ENCODE measurements around the gene ZIC2. TPM values are rescaled to one million over a fixed set of nuclear protein-coding genes. Genes with fewer than 3 reads are reported as not detected.

Gene ZIC2
- total RNA-seq, 4 donors from 2014 or later: not detected

GRCh38 chr13:99955747-99956472, 25.7 kb upstream of the ZIC2 start:
- H3K4me1 ChIP-seq: peaks cover 43% of the 10 kb centered on the region
- peak overlapping the region; percentile 33 for H3K4me3 ChIP-seq
- H3K27me3 ChIP-seq: peaks cover 94% of the 10 kb centered on the region
- peak in 1 of 2 donors; percentile 71 for DNase-seq (ENCODE audit: low spot score in 2 of 2)
- H3K27ac ChIP-seq: no peak overlapping the region
- 2% methylated on average over 26 of the region's 57 CpGs for WGBS
- no peaks in the 10 kb centered on the region for H3K9me3 ChIP-seq
- H3K36me3 ChIP-seq: no peaks in the 10 kb centered on the region
- TF ChIP-seq CTCF (IDR thresholded peaks at IDR 0.05) (no peak), POLR2A (IDR thresholded peaks at IDR 0.05) (no peak), EP300 (IDR thresholded peaks at IDR 0.05) (no peak)

- 3% methylated on average over 32 of the region's 68 CpGs for WGBS
- Histone ChIP-seq H3K4me1 (peaks cover 43% of the 10 kb centered on the region), H3K9me3 (no peaks in the 10 kb centered on the region), H3K4me3 (peak overlapping the region; percentile 33), H3K36me3 (no peaks in the 10 kb centered on the region), H3K27ac (no peak overlapping the region), H3K27me3 (peaks cover 94% of the 10 kb centered on the region)
- DNase-seq (ENCODE audit: low spot score in 2 of 2): peak in 1 of 2 donors; percentile 73
- no peak for TF ChIP-seq CTCF (IDR thresholded peaks at IDR 0.05)
- no peak for TF ChIP-seq POLR2A (IDR thresholded peaks at IDR 0.05)
- TF ChIP-seq EP300 (IDR thresholded peaks at IDR 0.05): no peak
Observed at GRCh38 chr13:99956473-99957349, 24.9 kb upstream of the ZIC2 start.

GRCh38 chr13:99958406-99959126, 23.0 kb upstream of the ZIC2 start:
- TF ChIP-seq CTCF (IDR thresholded peaks at IDR 0.05) (no peak), EP300 (IDR thresholded peaks at IDR 0.05) (no peak), POLR2AphosphoS5 (IDR thresholded peaks at IDR 0.05) (no peak), POLR2A (IDR thresholded peaks at IDR 0.05) (no peak)
- peaks cover 93% of the 10 kb centered on the region for H3K27me3 ChIP-seq
- 14% methylated on average over 35 of the region's 35 CpGs for WGBS

GRCh38 chr13:99959127-99959539, 22.5 kb upstream of the ZIC2 start:
- DNase-seq (ENCODE audit: low spot score in 2 of 2): no peak
- Histone ChIP-seq H3K36me3 (no peaks in the 10 kb centered on the region), H3K27ac (no peak overlapping the region), H3K27me3 (peaks cover 97% of the 10 kb centered on the region), H3K9me3 (no peaks in the 10 kb centered on the region), H3K4me1 (peaks cover 43% of the 10 kb centered on the region), H3K4me3 (no peak overlapping the region)
- no peak for TF ChIP-seq POLR2A (IDR thresholded peaks at IDR 0.05)
- TF ChIP-seq POLR2AphosphoS5 (IDR thresholded peaks at IDR 0.05): no peak
- no peak for TF ChIP-seq EP300 (IDR thresholded peaks at IDR 0.05)
- no peak for TF ChIP-seq CTCF (IDR thresholded peaks at IDR 0.05)
- WGBS: 28% methylated on average over 10 of the region's 10 CpGs

More at GRCh38 chr13:99958406-99959126, 23.0 kb upstream of the ZIC2 start:
- Histone ChIP-seq H3K27ac (no peak overlapping the region), H3K4me1 (peaks cover 43% of the 10 kb centered on the region), H3K36me3 (no peaks in the 10 kb centered on the region), H3K9me3 (no peaks in the 10 kb centered on the region), H3K4me3 (no peak overlapping the region)
- DNase-seq (ENCODE audit: low spot score in 2 of 2): no peak
